GM21390 (cell line): ENCODE measurements around the gene CHST5.

Experiments
- ATAC-seq: cut with Tn5 transposase; IDR thresholded peaks from one replicate; pipeline ENCODE4 v1.9.1; 2021; ENCODE audit not compliant: unreplicated experiment

The CHST5 gene

GRCh38 chr16:75481475-75481874 lies 54.4 kb downstream of the CHST5 start:
- ATAC-seq: no peak

GRCh38 chr16:75479421-75479990 lies 56.4 kb downstream of the CHST5 start:
- ATAC-seq: no peak
